Gastrocnemius medialis (tissue), 4 donors: ENCODE data around the gene MPHOSPH9.

Experiments
- CTCF ChIP-seq, 5 experiments: fragments of 450-650 bp in 3 of 5; fragments of 200-600 bp in 2 of 5; sonication (generic) in 2 of 5; IDR thresholded peaks in 4 of 5; conservative IDR thresholded peaks in 1 of 5; 1 replicate in 4 of 5; 2 replicates in 1 of 5; pipeline ENCODE4 v1.5.1; 2016 to 2019; ENCODE audit warnings: antibody characterized with exemption in 5 of 5, mild to moderate bottlenecking in 3 of 5, moderate library complexity in 3 of 5
- POLR2A ChIP-seq, 2 donors: fragments of 450-650 bp; IDR thresholded peaks; one replicate each; pipeline ENCODE4 v1.6.1; 2017; ENCODE audit warnings: antibody characterized with exemption in 2 of 2, mild to moderate bottlenecking in 2 of 2, moderate library complexity in 2 of 2

- TF ChIP-seq CTCF (IDR thresholded peaks at IDR 0.05 in 4 of 5, conservative IDR thresholded peaks at IDR 0.05 in 1 of 5) (no peak), POLR2A (IDR thresholded peaks at IDR 0.05) (no peak)
Observed at GRCh38 chr12:123200414-123200813, 32.5 kb downstream of the MPHOSPH9 start.
